ENCODE results near the gene NR2F1. TPM values are rescaled to one million over a fixed set of nuclear protein-coding genes. Genes with fewer than 3 reads are reported as not detected.

Gene NR2F1
- total and polyA plus RNA-seq, 2 donors (not counting 3 experiments of a cell fraction or from before 2014, with no cell fraction given), result 21.5 to 38.7 TPM

- no TSS peak for BruUV-seq (replicated peaks)
- CTCF ChIA-PET, result interaction anchor here (0.7 to 0.9 kb wide), 2 partner anchors 299 to 479 kb away, joined by 3 read pairs; no protein-coding TSS in a partner anchor
- POLR2A ChIA-PET, result no interaction called here
- H3K9me1 ChIP-seq (replicated peaks; ENCODE audit: control insufficient read depth, extremely low read depth, insufficient read depth, low read length), result no peaks in the 10 kb centered on the region
- no peaks in the 10 kb centered on the region for H3K27me3 ChIP-seq (ENCODE audit: control insufficient read depth in 2 of 2, insufficient read depth in 2 of 2, low read length in 2 of 2)
- no peak overlapping the region for H3K27ac ChIP-seq (ENCODE audit: insufficient read depth, low read depth, low read length)
- H3K4me3 ChIP-seq (replicated peaks in 1 of 3; ENCODE audit: insufficient read depth in 1 of 3, low read depth in 1 of 3, low read length in 3 of 3), result peak overlapping the region in 2 of 3 experiments; percentile 26 to 43
- H3K79me2 ChIP-seq (ENCODE audit: control insufficient read depth, insufficient read depth, low read length), result peaks cover 8% of the 10 kb centered on the region
- no peak for DNase-seq (ENCODE audit: low read depth, low spot score)
- H3K4me1 ChIP-seq (ENCODE audit: control insufficient read depth, extremely low read depth, insufficient read depth, low read length), result peaks cover 7% of the 10 kb centered on the region
- peak overlapping the region; percentile 36 for H2AFZ ChIP-seq (ENCODE audit: low read depth, low read length)
- H3K36me3 ChIP-seq (ENCODE audit: control insufficient read depth in 2 of 2, extremely low read depth in 1 of 2, insufficient read depth in 2 of 2, low read length in 2 of 2), result no peaks in the 10 kb centered on the region
- peak overlapping the region; percentile 75 for H3K4me2 ChIP-seq (ENCODE audit: insufficient read depth, low read length)
- TF ChIP-seq MAX (IDR thresholded peaks at IDR 0.05; ENCODE audit: insufficient read depth, insufficient read length) (peak; percentile 22), FOS (IDR thresholded peaks at IDR 0.05; ENCODE audit: borderline replicate concordance, insufficient read depth, low read length) (no peak)
- H3K9me3 ChIP-seq (replicated peaks; ENCODE audit: control insufficient read depth, insufficient read depth, low read length), result no peaks in the 10 kb centered on the region
- dilution Hi-C loops (cut with MboI; ENCODE audit: extremely low pct_ligation_motif_present, low sequenced_read_pairs) (no loop called here), intact Hi-C loops (cut with micrococcal nuclease) (no loop called here)
- FAIRE-seq, result no peak
- no peaks in the 10 kb centered on the region for H4K20me1 ChIP-seq (replicated peaks; ENCODE audit: control insufficient read depth, extremely low read depth, insufficient read depth, low read length)
- H3K9ac ChIP-seq (replicated peaks; ENCODE audit: extremely low read depth, insufficient read depth, low read length), result peak overlapping the region; percentile 26
Measured at GRCh38 chr5:93572101-93572607, 10.9 kb upstream of the NR2F1 start.

- Histone ChIP-seq H3K36me3 (ENCODE audit: control insufficient read depth in 2 of 2, extremely low read depth in 1 of 2, insufficient read depth in 2 of 2, low read length in 2 of 2) (no peaks in the 10 kb centered on the region), H3K27me3 (ENCODE audit: control insufficient read depth in 2 of 2, insufficient read depth in 2 of 2, low read length in 2 of 2) (no peaks in the 10 kb centered on the region), H3K79me2 (ENCODE audit: control insufficient read depth, insufficient read depth, low read length) (peaks cover 6% of the 10 kb centered on the region), H3K4me2 (ENCODE audit: insufficient read depth, low read length) (peak overlapping the region; percentile 75), H3K4me1 (ENCODE audit: control insufficient read depth, extremely low read depth, insufficient read depth, low read length) (peaks cover 7% of the 10 kb centered on the region), H3K9ac (replicated peaks; ENCODE audit: extremely low read depth, insufficient read depth, low read length) (peak overlapping the region; percentile 26), H2AFZ (ENCODE audit: low read depth, low read length) (peak overlapping the region; percentile 36), H4K20me1 (replicated peaks; ENCODE audit: control insufficient read depth, extremely low read depth, insufficient read depth, low read length) (no peaks in the 10 kb centered on the region), H3K4me3 (replicated peaks in 1 of 3; ENCODE audit: insufficient read depth in 1 of 3, low read depth in 1 of 3, low read length in 3 of 3) (peak overlapping the region in 2 of 3 experiments; percentile 26 to 43), H3K27ac (ENCODE audit: insufficient read depth, low read depth, low read length) (no peak overlapping the region), H3K9me1 (replicated peaks; ENCODE audit: control insufficient read depth, extremely low read depth, insufficient read depth, low read length) (no peaks in the 10 kb centered on the region), H3K9me3 (replicated peaks; ENCODE audit: control insufficient read depth, insufficient read depth, low read length) (no peaks in the 10 kb centered on the region)
- CTCF ChIA-PET, result interaction anchor here (1.4 to 2.2 kb wide), 2 partner anchors 214 to 480 kb away, joined by 6 to 7 read pairs; no protein-coding TSS in a partner anchor
- DNase-seq (ENCODE audit: low read depth, low spot score), result no peak
- POLR2A ChIA-PET, result no interaction called here
- no peak for TF ChIP-seq CTCF (IDR thresholded peaks at IDR 0.05; ENCODE audit: extremely low read depth in 1 of 2, insufficient read depth in 1 of 2, low read depth in 1 of 2, low read length in 2 of 2)
- TF ChIP-seq MYC (IDR thresholded peaks at IDR 0.05; ENCODE audit: low read depth, low read length), result no peak
- TF ChIP-seq POLR2A (IDR thresholded peaks at IDR 0.05; ENCODE audit: low read depth, low read length), result no peak
- no peak for TF ChIP-seq JUN (IDR thresholded peaks at IDR 0.05; ENCODE audit: borderline replicate concordance, insufficient read depth, insufficient read length, low read depth)
- TF ChIP-seq POLR2AphosphoS5 (IDR thresholded peaks at IDR 0.05; ENCODE audit: insufficient read depth, low read depth, low read length), result no peak
- TF ChIP-seq GATA2 (IDR thresholded peaks at IDR 0.05; ENCODE audit: insufficient read depth, insufficient read length, low read depth, low read length), result no peak
- no peak for TF ChIP-seq MAX (IDR thresholded peaks at IDR 0.05; ENCODE audit: insufficient read depth, insufficient read length)
- TF ChIP-seq EZH2 (IDR thresholded peaks at IDR 0.05; ENCODE audit: borderline replicate concordance, low read depth, low read length, severe bottlenecking), result no peak
- no peak for TF ChIP-seq FOS (IDR thresholded peaks at IDR 0.05; ENCODE audit: borderline replicate concordance, insufficient read depth, low read length)
- no TSS peak for BruUV-seq (replicated peaks)
- peak; percentile 33 for FAIRE-seq
- intact Hi-C loops (cut with micrococcal nuclease) (no loop called here), dilution Hi-C loops (cut with MboI; ENCODE audit: extremely low pct_ligation_motif_present, low sequenced_read_pairs) (no loop called here)
Measured at GRCh38 chr5:93572608-93573353, 10.2 kb upstream of the NR2F1 start.
